Nephron (organoid): ENCODE data around the gene ZNF597.
A peak's percentile ranks its signal among the peaks of the same experiment; 100 is the strongest.

Experiments
- H3K27ac Mint-ChIP-seq, 3 experiments: 2 replicates each; pipeline ENCODE4 v1.8.0; 2020; ENCODE audit warnings: mixed read lengths in 3 of 3, mild to moderate bottlenecking in 2 of 3, moderate library complexity in 1 of 3
- H3K27me3 Mint-ChIP-seq: 2 replicates; pipeline ENCODE4 v1.8.0; 2021; ENCODE audit warnings: low read depth, mild to moderate bottlenecking, moderate library complexity, mixed read lengths
- H3K36me3 Mint-ChIP-seq: 2 replicates; pipeline ENCODE4 v1.8.0; 2020; ENCODE audit warnings: low read depth, mixed read lengths
- H3K4me1 Mint-ChIP-seq: 2 replicates; pipeline ENCODE4 v1.8.0; 2020; ENCODE audit warnings: mixed read lengths
- H3K4me3 Mint-ChIP-seq, 3 experiments: 2 replicates each; pipeline ENCODE4 v1.8.0; 2020; ENCODE audit warnings: mild to moderate bottlenecking in 3 of 3, mixed read lengths in 3 of 3, moderate library complexity in 2 of 3
- H3K9me3 Mint-ChIP-seq: 2 replicates; pipeline ENCODE4 v1.8.0; 2020; ENCODE audit warnings: mixed read lengths
- TF ChIP-seq, protein P1 (sequence below), 3 experiments: fragments of 200-600 bp; sonication (generic); IDR thresholded peaks; one replicate each; pipeline ENCODE4 v1.5.0; 2021; ENCODE audit warnings: antibody characterized with exemption in 3 of 3; ENCODE audit not compliant: unreplicated experiment in 3 of 3

ZNF597 gene

DNA sequence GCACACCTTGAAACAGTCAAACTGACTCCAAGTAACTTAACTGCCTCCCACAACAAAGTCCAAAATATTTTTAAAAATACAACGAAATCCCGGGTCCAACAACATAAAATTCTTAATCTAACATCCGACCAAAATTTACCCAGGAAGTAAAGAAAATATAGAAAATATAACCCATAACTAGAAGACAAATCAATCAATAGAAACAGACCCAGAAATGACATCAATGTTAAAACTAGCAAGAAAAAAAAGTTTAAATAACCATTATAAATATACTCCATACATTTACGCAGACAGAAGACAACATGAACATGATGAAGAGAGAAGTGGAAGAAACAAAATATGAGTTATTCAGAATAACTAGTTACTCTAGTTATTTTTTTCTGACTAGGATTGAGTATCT, 3.7 kb downstream of the ZNF597 start:
- Mint-ChIP-seq H3K9me3 (peaks cover 32% of the 10 kb centered on the region), H3K36me3 (peaks cover 59% of the 10 kb centered on the region), H3K4me1 (peaks cover 12% of the 10 kb centered on the region), H3K4me3 (peak overlapping the region in 2 of 3 experiments; percentile 22 to 26), H3K27me3 (no peaks in the 10 kb centered on the region), H3K27ac (no peak overlapping the region)
- TF ChIP-seq, protein P1, sequence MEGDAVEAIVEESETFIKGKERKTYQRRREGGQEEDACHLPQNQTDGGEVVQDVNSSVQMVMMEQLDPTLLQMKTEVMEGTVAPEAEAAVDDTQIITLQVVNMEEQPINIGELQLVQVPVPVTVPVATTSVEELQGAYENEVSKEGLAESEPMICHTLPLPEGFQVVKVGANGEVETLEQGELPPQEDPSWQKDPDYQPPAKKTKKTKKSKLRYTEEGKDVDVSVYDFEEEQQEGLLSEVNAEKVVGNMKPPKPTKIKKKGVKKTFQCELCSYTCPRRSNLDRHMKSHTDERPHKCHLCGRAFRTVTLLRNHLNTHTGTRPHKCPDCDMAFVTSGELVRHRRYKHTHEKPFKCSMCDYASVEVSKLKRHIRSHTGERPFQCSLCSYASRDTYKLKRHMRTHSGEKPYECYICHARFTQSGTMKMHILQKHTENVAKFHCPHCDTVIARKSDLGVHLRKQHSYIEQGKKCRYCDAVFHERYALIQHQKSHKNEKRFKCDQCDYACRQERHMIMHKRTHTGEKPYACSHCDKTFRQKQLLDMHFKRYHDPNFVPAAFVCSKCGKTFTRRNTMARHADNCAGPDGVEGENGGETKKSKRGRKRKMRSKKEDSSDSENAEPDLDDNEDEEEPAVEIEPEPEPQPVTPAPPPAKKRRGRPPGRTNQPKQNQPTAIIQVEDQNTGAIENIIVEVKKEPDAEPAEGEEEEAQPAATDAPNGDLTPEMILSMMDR (IDR thresholded peaks at IDR 0.05; ENCODE audit: unreplicated experiment in 3 of 3), result no peak

DNA sequence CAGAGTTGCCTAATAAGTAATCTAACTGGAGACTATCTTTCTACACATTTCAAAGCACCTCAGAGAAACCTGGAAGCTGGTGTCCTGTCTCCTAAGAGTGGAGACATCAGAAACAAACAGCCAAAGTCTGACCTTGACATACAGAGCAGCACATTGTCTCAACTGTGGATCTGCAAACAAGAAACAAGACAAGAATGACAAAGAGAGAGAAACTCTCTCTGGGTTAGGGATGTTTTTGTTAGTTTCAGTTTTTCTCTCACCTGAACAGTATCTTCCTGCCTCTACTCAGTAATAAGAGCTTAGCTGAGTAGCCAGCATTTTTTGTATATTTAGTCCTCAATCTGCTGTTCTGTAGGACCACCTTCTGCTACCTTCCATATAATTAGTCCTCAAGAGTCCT, 8.9 kb downstream of the ZNF597 start:
- Mint-ChIP-seq H3K4me3 (no peak overlapping the region), H3K9me3 (peaks cover 7% of the 10 kb centered on the region), H3K27me3 (no peaks in the 10 kb centered on the region), H3K27ac (no peak overlapping the region), H3K4me1 (no peaks in the 10 kb centered on the region), H3K36me3 (peaks cover 55% of the 10 kb centered on the region)
- TF ChIP-seq, protein P1 (IDR thresholded peaks at IDR 0.05; ENCODE audit: unreplicated experiment in 3 of 3), result no peak

DNA sequence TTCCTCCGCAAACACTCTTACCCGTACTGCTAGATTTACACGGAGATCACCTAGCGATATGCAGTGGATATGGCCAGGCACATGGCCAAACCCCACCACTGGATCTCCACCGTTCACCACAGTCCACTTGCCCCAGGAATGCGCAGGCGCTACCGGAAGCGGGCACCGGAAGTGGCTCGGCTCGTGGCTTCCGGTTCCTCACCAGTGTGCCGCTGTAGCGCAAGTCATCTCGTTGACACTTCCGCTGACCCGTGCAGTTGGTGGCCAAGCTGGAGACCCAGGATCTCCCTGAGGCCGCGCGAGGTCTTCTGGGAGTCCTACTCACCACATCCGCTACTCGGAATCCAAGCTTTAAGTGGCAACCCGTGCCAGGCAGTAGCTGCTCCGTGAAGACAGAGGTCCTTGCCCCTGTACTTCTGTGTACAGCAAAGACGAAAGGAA, 11.5 kb downstream of the ZNF597 start:
- H3K4me1 Mint-ChIP-seq, result no peaks in the 10 kb centered on the region
- no peaks in the 10 kb centered on the region for H3K9me3 Mint-ChIP-seq
- no peak overlapping the region for H3K27ac Mint-ChIP-seq
- H3K4me3 Mint-ChIP-seq, result no peak overlapping the region
- H3K27me3 Mint-ChIP-seq, result no peaks in the 10 kb centered on the region
- TF ChIP-seq, protein P1 (IDR thresholded peaks at IDR 0.05; ENCODE audit: unreplicated experiment in 3 of 3), result no peak
- H3K36me3 Mint-ChIP-seq, result peaks cover 32% of the 10 kb centered on the region

DNA sequence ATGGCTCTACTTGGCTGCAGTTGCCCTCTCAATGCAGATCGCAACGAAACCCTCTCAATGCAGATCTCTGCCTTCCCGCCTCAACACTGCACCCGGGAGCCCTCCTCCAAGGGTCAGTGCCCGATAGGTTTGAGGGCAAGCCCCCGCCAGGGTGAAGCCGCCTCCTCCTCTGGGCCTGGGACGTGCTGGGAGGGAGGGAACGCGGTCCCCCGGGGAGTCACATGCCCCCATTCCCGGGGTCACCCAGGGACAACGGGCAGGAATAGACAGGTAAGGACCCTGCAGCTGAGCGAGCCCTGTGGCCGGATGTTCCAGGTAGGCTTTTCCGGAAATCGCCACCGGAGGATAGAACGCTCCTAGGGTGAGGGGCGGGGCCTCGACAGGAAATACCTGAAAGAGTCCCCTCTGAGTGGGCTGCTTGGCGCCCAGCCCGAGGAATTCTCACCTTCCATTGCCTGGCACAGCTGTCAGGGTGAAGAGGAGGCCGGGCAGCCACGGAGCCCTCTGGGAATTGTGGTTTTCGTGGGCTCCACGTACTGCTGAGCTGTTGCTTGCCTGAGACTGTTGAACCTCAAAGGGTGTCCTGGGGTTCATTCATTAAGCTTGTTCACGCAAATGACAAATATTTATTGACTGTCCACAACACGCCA, 29.4 kb downstream of the ZNF597 start:
- H3K27ac Mint-ChIP-seq, result no peak overlapping the region
- H3K9me3 Mint-ChIP-seq, result peaks cover 59% of the 10 kb centered on the region
- H3K27me3 Mint-ChIP-seq, result no peaks in the 10 kb centered on the region
- no peak overlapping the region for H3K4me3 Mint-ChIP-seq
- H3K4me1 Mint-ChIP-seq, result no peaks in the 10 kb centered on the region
- TF ChIP-seq, protein P1 (IDR thresholded peaks at IDR 0.05; ENCODE audit: unreplicated experiment in 3 of 3), result no peak
- H3K36me3 Mint-ChIP-seq, result peaks cover 70% of the 10 kb centered on the region

DNA sequence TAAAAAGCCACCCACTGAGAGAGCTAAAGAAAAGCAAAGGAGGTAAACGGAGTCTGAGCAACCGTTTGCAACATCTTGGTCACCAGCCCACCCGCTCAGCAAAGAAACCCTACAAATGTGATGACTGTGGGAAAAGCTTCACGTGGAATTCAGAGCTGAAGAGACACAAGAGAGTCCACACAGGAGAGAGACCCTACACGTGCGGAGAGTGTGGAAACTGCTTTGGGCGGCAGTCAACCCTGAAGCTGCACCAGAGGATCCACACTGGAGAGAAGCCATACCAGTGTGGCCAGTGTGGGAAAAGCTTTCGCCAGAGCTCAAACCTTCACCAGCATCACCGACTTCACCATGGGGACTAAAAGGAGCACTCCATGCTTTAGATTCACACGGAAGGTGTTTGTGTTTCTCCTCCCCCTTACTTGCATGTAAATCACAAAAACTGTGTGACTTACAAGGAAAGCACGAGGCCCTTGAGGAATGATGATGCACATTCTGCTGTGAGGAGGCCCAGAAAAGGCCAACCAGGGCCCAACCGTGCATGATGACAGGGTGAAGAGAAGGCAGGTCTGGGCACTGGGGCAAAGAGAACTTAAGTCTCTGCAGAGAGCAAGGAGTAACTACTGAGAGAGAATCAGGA, 34.6 kb downstream of the ZNF597 start:
- Mint-ChIP-seq H3K9me3 (peaks cover 83% of the 10 kb centered on the region), H3K4me1 (no peaks in the 10 kb centered on the region), H3K27me3 (no peaks in the 10 kb centered on the region), H3K36me3 (peaks cover 95% of the 10 kb centered on the region), H3K4me3 (no peak overlapping the region), H3K27ac (no peak overlapping the region)
- TF ChIP-seq, protein P1 (IDR thresholded peaks at IDR 0.05; ENCODE audit: unreplicated experiment in 3 of 3), result no peak
